Activated T-cell treated with anti-CD3 and anti-CD28 coated beads for 4 hours (primary cell): ENCODE measurements around the gene ANKS1B.

Source experiments
- DNase-seq: peaks from one replicate; pipeline ENCODE4 v3.0.0-alpha.2; 2020

The ANKS1B gene

GRCh38 chr12:98737322-98737712 is 1247.4 kb downstream of the ANKS1B start:
- DNase-seq, result no peak

- no peak for DNase-seq
These were observed 1248.1 kb downstream of the ANKS1B start for GRCh38 chr12:98736352-98737321.

GRCh38 chr12:98735821-98736220 is 1248.9 kb downstream of the ANKS1B start:
- DNase-seq, result no peak

- no peak for DNase-seq
These were observed 1250.9 kb downstream of the ANKS1B start for GRCh38 chr12:98733667-98734350.

- no peak for DNase-seq
These were observed 1254.3 kb downstream of the ANKS1B start for GRCh38 chr12:98730412-98730811.

GRCh38 chr12:98727196-98727595 is 1257.5 kb downstream of the ANKS1B start:
- no peak for DNase-seq

GRCh38 chr12:98725476-98726247 is 1259.1 kb downstream of the ANKS1B start:
- no peak for DNase-seq

GRCh38 chr12:98724384-98725155 is 1260.2 kb downstream of the ANKS1B start:
- no peak for DNase-seq

- DNase-seq, result no peak
These were observed 1263.5 kb downstream of the ANKS1B start for GRCh38 chr12:98721204-98721702.

GRCh38 chr12:98719515-98720504 is 1264.9 kb downstream of the ANKS1B start:
- DNase-seq, result no peak

GRCh38 chr12:98714426-98714825 is 1270.3 kb downstream of the ANKS1B start:
- DNase-seq, result no peak

GRCh38 chr12:98709022-98709421 is 1275.7 kb downstream of the ANKS1B start:
- DNase-seq, result no peak

GRCh38 chr12:98701166-98701565 is 1283.6 kb downstream of the ANKS1B start:
- no peak for DNase-seq

- DNase-seq, result no peak
These were observed 1285.2 kb downstream of the ANKS1B start for GRCh38 chr12:98699586-98699985.

- peak; percentile 11 for DNase-seq
These were observed 1285.9 kb downstream of the ANKS1B start for GRCh38 chr12:98698603-98699463.

GRCh38 chr12:98697209-98697608 is 1287.5 kb downstream of the ANKS1B start:
- DNase-seq, result no peak

GRCh38 chr12:98696036-98696646 is 1288.6 kb downstream of the ANKS1B start:
- DNase-seq, result no peak

GRCh38 chr12:98691351-98691750 is 1293.4 kb downstream of the ANKS1B start:
- DNase-seq, result no peak

- DNase-seq, result no peak
These were observed 1298.1 kb downstream of the ANKS1B start for GRCh38 chr12:98686603-98687002.
